Ascending aorta (tissue), 2 donors: ENCODE measurements around the gene SPATC1L. TPM values are rescaled to one million over a fixed set of nuclear protein-coding genes. Genes with fewer than 3 reads are reported as not detected.

Source experiments
- DNase-seq, 2 donors: peaks; one replicate each; pipeline ENCODE4 v3.0.0-alpha.2; 2019; ENCODE audit warnings: low spot score in 2 of 2
- H3K27ac ChIP-seq, 2 donors: fragments of 200-600 bp; sonication (generic); one replicate each; pipeline ENCODE4 v1.5.1; 2016 to 2017; ENCODE audit warnings: mild to moderate bottlenecking in 1 of 2
- H3K27me3 ChIP-seq: fragments of 200-600 bp; sonication (generic); one replicate; pipeline ENCODE4 v1.5.1; 2017
- H3K36me3 ChIP-seq, 2 donors: fragments of 200-600 bp; sonication (generic); one replicate each; pipeline ENCODE4 v1.5.1; 2016
- H3K4me1 ChIP-seq, 2 donors: fragments of 200-600 bp; sonication (generic); one replicate each; pipeline ENCODE4 v1.5.1; 2016 to 2017; ENCODE audit warnings: mild to moderate bottlenecking in 1 of 2
- H3K4me3 ChIP-seq, 2 donors: fragments of 200-600 bp; sonication (generic); one replicate each; pipeline ENCODE4 v1.5.1; 2016 to 2017; ENCODE audit warnings: mild to moderate bottlenecking in 1 of 2
- H3K9me3 ChIP-seq, 2 donors: fragments of 200-600 bp; sonication (generic); one replicate each; pipeline ENCODE4 v1.5.1; 2016
- CTCF ChIP-seq, 3 experiments: fragments of 200-600 bp in 2 of 3; fragments of 450-650 bp in 1 of 3; sonication (generic) in 2 of 3; IDR thresholded peaks; one replicate each; pipeline ENCODE4 v1.5.1; 2016 to 2019; ENCODE audit warnings: antibody characterized with exemption in 3 of 3, mild to moderate bottlenecking in 1 of 3, moderate library complexity in 1 of 3
- intact Hi-C: fragments of 100-400 bp; cut with DNase I; formaldehyde crosslinking; loops from one replicate; pipeline ENCODE4 v1.15.1; 2023
- total RNA-seq: library from RNA; depleted of rRNA; stranded (reverse); fragments of >200 nt; gene quantifications from one replicate; pipeline ENCODE4 v1.1.0, GENCODE V29; 2016

The SPATC1L gene
- total RNA-seq, 1 donor from 2014 or later, result 37.4 TPM

GRCh38 chr21:46117586-46118315, 66.5 kb downstream of the SPATC1L start:
- H3K4me3 ChIP-seq, result no peak overlapping the region
- peak overlapping the region in 1 of 2 donors; percentile 2 for H3K27ac ChIP-seq
- H3K9me3 ChIP-seq, result no peaks in the 10 kb centered on the region
- H3K36me3 ChIP-seq, result peaks cover 100% of the 10 kb centered on the region in 2 donors
- intact Hi-C loops, result no loop called here
- DNase-seq, result peak; percentile 5 to 62
- H3K4me1 ChIP-seq, result no peaks in the 10 kb centered on the region
- H3K27me3 ChIP-seq, result no peaks in the 10 kb centered on the region
- no peak for TF ChIP-seq CTCF (IDR thresholded peaks at IDR 0.05)

GRCh38 chr21:46116776-46117585, 67.3 kb downstream of the SPATC1L start:
- intact Hi-C loops, result no loop called here
- no peaks in the 10 kb centered on the region for H3K4me1 ChIP-seq
- no peaks in the 10 kb centered on the region for H3K27me3 ChIP-seq
- TF ChIP-seq CTCF (IDR thresholded peaks at IDR 0.05), result no peak
- peak; percentile 5 to 60 for DNase-seq
- H3K4me3 ChIP-seq, result no peak overlapping the region
- no peak overlapping the region for H3K27ac ChIP-seq
- no peaks in the 10 kb centered on the region for H3K9me3 ChIP-seq
- peaks cover 100% of the 10 kb centered on the region in 2 donors for H3K36me3 ChIP-seq

- H3K4me3 ChIP-seq, result no peak overlapping the region
- no peaks in the 10 kb centered on the region for H3K9me3 ChIP-seq
- H3K27me3 ChIP-seq, result no peaks in the 10 kb centered on the region
- H3K36me3 ChIP-seq, result peaks cover 97% of the 10 kb centered on the region in 2 donors
- DNase-seq, result peak; percentile 1 to 62
- H3K4me1 ChIP-seq, result no peaks in the 10 kb centered on the region
- intact Hi-C loops, result no loop called here
- TF ChIP-seq CTCF (IDR thresholded peaks at IDR 0.05), result no peak
- no peak overlapping the region for H3K27ac ChIP-seq
Observed at GRCh38 chr21:46116189-46116775, 68.0 kb downstream of the SPATC1L start.

GRCh38 chr21:46115441-46116188, 68.6 kb downstream of the SPATC1L start:
- no peak for TF ChIP-seq CTCF (IDR thresholded peaks at IDR 0.05)
- H3K27me3 ChIP-seq, result no peaks in the 10 kb centered on the region
- no peak overlapping the region for H3K27ac ChIP-seq
- peak in 1 of 2 donors; percentile 5 for DNase-seq
- intact Hi-C loops, result no loop called here
- no peaks in the 10 kb centered on the region for H3K9me3 ChIP-seq
- H3K4me1 ChIP-seq, result peaks cover 0 to 6% of the 10 kb centered on the region in 2 donors
- H3K36me3 ChIP-seq, result peaks cover 90 to 94% of the 10 kb centered on the region in 2 donors
- no peak overlapping the region for H3K4me3 ChIP-seq

GRCh38 chr21:46114963-46115362, 69.3 kb downstream of the SPATC1L start:
- intact Hi-C loops, result no loop called here
- no peak for TF ChIP-seq CTCF (IDR thresholded peaks at IDR 0.05)
- no peaks in the 10 kb centered on the region for H3K27me3 ChIP-seq
- peaks cover 83 to 87% of the 10 kb centered on the region in 2 donors for H3K36me3 ChIP-seq
- no peaks in the 10 kb centered on the region for H3K9me3 ChIP-seq
- DNase-seq, result peak; percentile 3 to 59
- H3K27ac ChIP-seq, result no peak overlapping the region
- H3K4me3 ChIP-seq, result no peak overlapping the region
- H3K4me1 ChIP-seq, result peaks cover 3 to 9% of the 10 kb centered on the region in 2 donors
